OCI-LY1 (cell line): ENCODE results near the gene PGRMC2.

ENCODE experiments used
- H2AFZ ChIP-seq: fragments of 200-600 bp; sonication (generic), shearing (Covaris generic); 2 replicates; pipeline ENCODE4 v1.6.0; 2014; ENCODE audit warnings: antibody characterized with exemption, mild to moderate bottlenecking, low read length
- H3F3A ChIP-seq: fragments of 200-600 bp; sonication (generic), shearing (Covaris generic); 2 replicates; pipeline ENCODE4 v1.6.0; 2014; ENCODE audit warnings: mild to moderate bottlenecking, antibody characterized with exemption, low read length, moderate library complexity; ENCODE audit not compliant: insufficient read depth
- H3K27ac ChIP-seq: fragments of 200-600 bp; sonication (generic); 2 replicates; pipeline ENCODE4 v1.5.1; 2014; ENCODE audit warnings: low read length, mixed run types, mild to moderate bottlenecking, low read depth; ENCODE audit not compliant: poor library complexity, severe bottlenecking
- H3K27me3 ChIP-seq: fragments of 200-600 bp; sonication (generic); 2 replicates; pipeline ENCODE4 v1.6.0; 2014; ENCODE audit warnings: antibody characterized with exemption, mild to moderate bottlenecking, low read length, moderate library complexity; ENCODE audit not compliant: insufficient read depth
- H3K36me3 ChIP-seq: fragments of 200-600 bp; sonication (generic); 2 replicates; pipeline ENCODE4 v1.6.1; 2014; ENCODE audit warnings: mild to moderate bottlenecking, antibody characterized with exemption, low read length, moderate library complexity, mixed read lengths; ENCODE audit not compliant: insufficient read depth
- H3K4me1 ChIP-seq: fragments of 200-600 bp; sonication (generic); 2 replicates; pipeline ENCODE4 v1.5.1; 2014; ENCODE audit warnings: mild to moderate bottlenecking, low read length, moderate library complexity; ENCODE audit not compliant: insufficient read depth, severe bottlenecking
- H3K4me2 ChIP-seq: fragments of 200-600 bp; sonication (generic), shearing (Covaris generic); 2 replicates; pipeline ENCODE4 v1.6.1; 2014; ENCODE audit warnings: low read length
- H3K4me3 ChIP-seq: fragments of 200-600 bp; sonication (generic); 2 replicates; pipeline ENCODE4 v1.5.1; 2014; ENCODE audit warnings: low read length, low read depth, mild to moderate bottlenecking, mixed read lengths; ENCODE audit not compliant: poor library complexity, severe bottlenecking
- H3K79me2 ChIP-seq: fragments of 200-600 bp; shearing (Covaris generic); 2 replicates; pipeline ENCODE4 v1.6.1; 2016; ENCODE audit warnings: mixed run types, low read length, mixed read lengths; ENCODE audit not compliant: insufficient read depth
- H3K9ac ChIP-seq: fragments of 200-600 bp; sonication (generic), shearing (Covaris generic); 2 replicates; pipeline ENCODE4 v1.6.1; 2014; ENCODE audit warnings: mild to moderate bottlenecking, low read length, mixed read lengths
- H3K9me2 ChIP-seq: fragments of 200-600 bp; sonication (generic), shearing (Covaris generic); 2 replicates; pipeline ENCODE4 v1.6.1; 2014; ENCODE audit warnings: low read depth, mild to moderate bottlenecking, low read length, mixed read lengths
- H3K9me3 ChIP-seq: fragments of 200-600 bp; shearing (Covaris generic); 2 replicates; pipeline ENCODE4 v1.6.1; 2014; ENCODE audit warnings: low read length, mixed read lengths
- H4K20me1 ChIP-seq: fragments of 200-600 bp; sonication (generic), shearing (Covaris generic); 2 replicates; pipeline ENCODE4 v1.6.0; 2016; ENCODE audit warnings: mild to moderate bottlenecking, low read length; ENCODE audit not compliant: insufficient read depth
- CTCF ChIP-seq: fragments of 200-600 bp; sonication (generic), shearing (Covaris generic); IDR thresholded peaks from 2 replicates; pipeline ENCODE4 v1.5.1; 2017; ENCODE audit warnings: mild to moderate bottlenecking, antibody characterized with exemption, low read length, moderate library complexity, mixed read lengths
- EZH2 ChIP-seq: fragments of 200-600 bp; sonication (generic), shearing (Covaris generic); IDR thresholded peaks from 2 replicates; pipeline ENCODE4 v1.8.0; 2017; ENCODE audit warnings: borderline replicate concordance, mixed run types, mild to moderate bottlenecking, antibody characterized with exemption, low read length, moderate library complexity, mixed read lengths

The PGRMC2 gene

GRCh38 chr4:128295255-128295654 is 7.6 kb upstream of the PGRMC2 start:
- Histone ChIP-seq H3F3A (no peaks in the 10 kb centered on the region), H3K36me3 (0 out of 2 replicates have a peak, but pooled peaks cover 2% of the 10 kb centered on the region), H3K79me2 (no peaks in the 10 kb centered on the region), H3K4me2 (no peak overlapping the region), H2AFZ (no peak overlapping the region), H3K9me3 (no peaks in the 10 kb centered on the region), H4K20me1 (no peaks in the 10 kb centered on the region), H3K9me2 (no peaks in the 10 kb centered on the region), H3K27me3 (no peaks in the 10 kb centered on the region), H3K9ac (no peak overlapping the region), H3K4me3 (no peak overlapping the region), H3K4me1 (no peaks in the 10 kb centered on the region), H3K27ac (no peak overlapping the region)
- TF ChIP-seq EZH2 (no peak), CTCF (no peak)

DNA sequence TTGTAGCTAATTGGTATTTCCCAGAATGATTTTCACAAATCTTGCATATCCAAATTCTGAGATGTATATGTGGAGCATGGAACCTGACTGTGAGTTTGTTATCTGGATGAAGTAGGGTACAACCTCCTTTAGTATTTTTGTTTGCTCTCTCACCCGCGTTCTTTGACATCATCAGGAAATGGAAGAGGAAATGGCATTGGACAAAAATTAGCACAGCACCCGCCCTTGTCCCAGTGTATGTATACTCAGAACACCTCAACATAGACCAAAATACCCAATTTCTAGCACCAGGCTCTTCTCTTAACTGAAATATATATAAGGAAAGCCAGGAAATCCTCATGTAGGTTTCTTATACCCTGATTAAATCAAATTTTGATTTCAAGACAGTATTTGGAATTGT is 6.9 kb upstream of the PGRMC2 start:
- no peaks in the 10 kb centered on the region for H3K9me2 ChIP-seq
- no peaks in the 10 kb centered on the region for H3K9me3 ChIP-seq
- H3F3A ChIP-seq = no peaks in the 10 kb centered on the region
- peaks cover under 1% of the 10 kb centered on the region for H3K4me1 ChIP-seq
- no peaks in the 10 kb centered on the region for H4K20me1 ChIP-seq
- no peaks in the 10 kb centered on the region for H3K36me3 ChIP-seq
- no peaks in the 10 kb centered on the region for H3K79me2 ChIP-seq
- no peak overlapping the region for H3K4me3 ChIP-seq
- no peak overlapping the region for H3K27ac ChIP-seq
- no peak overlapping the region for H2AFZ ChIP-seq
- no peak overlapping the region for H3K4me2 ChIP-seq
- TF ChIP-seq EZH2 (no peak), CTCF (no peak)
- no peak overlapping the region for H3K9ac ChIP-seq
- H3K27me3 ChIP-seq = no peaks in the 10 kb centered on the region

DNA sequence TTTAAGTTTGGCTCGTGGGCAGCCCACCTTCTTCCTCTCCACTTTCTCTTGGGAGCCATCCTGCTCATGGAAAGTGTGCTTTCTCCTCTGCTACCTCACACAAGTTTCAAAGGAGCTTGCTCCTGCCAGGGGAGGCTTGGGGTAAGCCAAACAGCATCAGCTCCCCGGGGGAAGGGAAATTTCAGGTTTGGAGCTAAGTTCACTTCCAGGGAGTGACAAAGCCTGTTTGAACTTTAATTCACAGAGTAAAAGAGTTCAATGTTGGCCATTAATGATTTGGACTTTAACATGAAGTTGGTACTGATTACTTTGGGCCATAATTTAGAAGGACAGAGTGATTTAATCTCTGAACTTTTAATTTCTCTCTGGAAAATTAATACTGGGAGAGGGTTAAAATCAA is 4.7 kb upstream of the PGRMC2 start:
- no peak overlapping the region for H2AFZ ChIP-seq
- no peak overlapping the region for H3K27ac ChIP-seq
- H3K4me2 ChIP-seq = no peak overlapping the region
- no peaks in the 10 kb centered on the region for H4K20me1 ChIP-seq
- no peaks in the 10 kb centered on the region for H3F3A ChIP-seq
- peaks cover 12% of the 10 kb centered on the region for H3K4me1 ChIP-seq
- H3K27me3 ChIP-seq = no peaks in the 10 kb centered on the region
- H3K79me2 ChIP-seq = no peaks in the 10 kb centered on the region
- no peaks in the 10 kb centered on the region for H3K9me2 ChIP-seq
- no peaks in the 10 kb centered on the region for H3K36me3 ChIP-seq
- H3K9ac ChIP-seq = no peak overlapping the region
- no peak for TF ChIP-seq EZH2
- TF ChIP-seq CTCF = no peak
- H3K9me3 ChIP-seq = no peaks in the 10 kb centered on the region
- H3K4me3 ChIP-seq = no peak overlapping the region
